IgD-negative memory B cell (primary cell): ENCODE measurements around the gene TBC1D22A. TPM values are rescaled to one million over a fixed set of nuclear protein-coding genes. Genes with fewer than 3 reads are reported as not detected.

Experiments
- H3K27ac Mint-ChIP-seq, 3 donors: one replicate each; pipeline ENCODE4 v1.8.0; 2020 to 2022; ENCODE audit warnings: mild to moderate bottlenecking in 3 of 3, mixed read lengths in 3 of 3, moderate library complexity in 1 of 3
- H3K27me3 Mint-ChIP-seq: one replicate; pipeline ENCODE4 v1.8.0; 2021; ENCODE audit warnings: mixed read lengths
- H3K36me3 Mint-ChIP-seq: one replicate; pipeline ENCODE4 v1.8.0; 2020; ENCODE audit warnings: mild to moderate bottlenecking, mixed read lengths
- H3K4me1 Mint-ChIP-seq, 3 donors: one replicate each; pipeline ENCODE4 v1.8.0; 2020 to 2022; ENCODE audit warnings: mixed read lengths in 3 of 3, mild to moderate bottlenecking in 1 of 3
- H3K4me3 Mint-ChIP-seq, 4 donors: one replicate each; pipeline ENCODE4 v1.8.0; 2020 to 2022; ENCODE audit warnings: mild to moderate bottlenecking in 4 of 4, mixed read lengths in 4 of 4, moderate library complexity in 3 of 4
- H3K9me3 Mint-ChIP-seq, 3 donors: one replicate each; pipeline ENCODE4 v1.8.0; 2020 to 2021; ENCODE audit warnings: mixed read lengths in 3 of 3, mild to moderate bottlenecking in 1 of 3
- polyA plus RNA-seq: library from polyadenylated mRNA; unstranded; fragments of 300-500 nt; fragmentation: Illumina TruSeq; gene quantifications from one replicate; pipeline ENCODE4 v1.2.3, GENCODE V29; 2021

Gene TBC1D22A
- polyA plus RNA-seq, 1 donor from 2014 or later, result 64.3 TPM

GRCh38 chr22:47011131-47011858, 248.8 kb downstream of the TBC1D22A start:
- Mint-ChIP-seq H3K4me1 (peaks cover 7 to 9% (median 8%) of the 10 kb centered on the region in 3 donors), H3K27ac (no peak overlapping the region), H3K9me3 (no peaks in the 10 kb centered on the region)

GRCh38 chr22:47011859-47012258, 249.4 kb downstream of the TBC1D22A start:
- Mint-ChIP-seq H3K36me3 (peaks cover 3% of the 10 kb centered on the region), H3K9me3 (no peaks in the 10 kb centered on the region)

More at GRCh38 chr22:47011131-47011858, 248.8 kb downstream of the TBC1D22A start:
- no peaks in the 10 kb centered on the region for H3K27me3 Mint-ChIP-seq
- H3K36me3 Mint-ChIP-seq, result peaks cover 3% of the 10 kb centered on the region
- no peak overlapping the region for H3K4me3 Mint-ChIP-seq

GRCh38 chr22:47012589-47013370, 250.3 kb downstream of the TBC1D22A start:
- H3K27me3 Mint-ChIP-seq, result no peaks in the 10 kb centered on the region
- H3K27ac Mint-ChIP-seq, result peak overlapping the region in 1 of 3 donors; percentile 47
- H3K36me3 Mint-ChIP-seq, result peaks cover 3% of the 10 kb centered on the region
- no peaks in the 10 kb centered on the region for H3K9me3 Mint-ChIP-seq
- H3K4me3 Mint-ChIP-seq, result no peak overlapping the region
- peaks cover 6 to 11% (median 8%) of the 10 kb centered on the region in 3 donors for H3K4me1 Mint-ChIP-seq

More at GRCh38 chr22:47011859-47012258, 249.4 kb downstream of the TBC1D22A start:
- Mint-ChIP-seq H3K27ac (no peak overlapping the region), H3K4me1 (peaks cover 6 to 9% (median 8%) of the 10 kb centered on the region in 3 donors), H3K4me3 (no peak overlapping the region), H3K27me3 (no peaks in the 10 kb centered on the region)

- Mint-ChIP-seq H3K36me3 (peaks cover 8% of the 10 kb centered on the region), H3K4me1 (peaks cover 8 to 11% (median 8%) of the 10 kb centered on the region in 3 donors), H3K27me3 (no peaks in the 10 kb centered on the region), H3K27ac (peak overlapping the region in 1 of 3 donors; percentile 41), H3K9me3 (no peaks in the 10 kb centered on the region), H3K4me3 (no peak overlapping the region)
These were observed 251.6 kb downstream of the TBC1D22A start for GRCh38 chr22:47013861-47014635.

GRCh38 chr22:47014636-47015345, 252.3 kb downstream of the TBC1D22A start:
- Mint-ChIP-seq H3K27ac (no peak overlapping the region), H3K4me1 (peaks cover 8 to 11% (median 8%) of the 10 kb centered on the region in 3 donors), H3K36me3 (peaks cover 8% of the 10 kb centered on the region), H3K9me3 (no peaks in the 10 kb centered on the region), H3K4me3 (no peak overlapping the region), H3K27me3 (no peaks in the 10 kb centered on the region)

GRCh38 chr22:47015589-47016178, 253.2 kb downstream of the TBC1D22A start:
- H3K4me1 Mint-ChIP-seq, result peaks cover 8 to 9% (median 8%) of the 10 kb centered on the region in 3 donors
- no peaks in the 10 kb centered on the region for H3K27me3 Mint-ChIP-seq
- H3K9me3 Mint-ChIP-seq, result peaks cover 0 to 2% (median 0%) of the 10 kb centered on the region in 3 donors
- peaks cover 8% of the 10 kb centered on the region for H3K36me3 Mint-ChIP-seq
- no peak overlapping the region for H3K4me3 Mint-ChIP-seq
- H3K27ac Mint-ChIP-seq, result no peak overlapping the region

- Mint-ChIP-seq H3K27me3 (no peaks in the 10 kb centered on the region), H3K4me3 (no peak overlapping the region), H3K9me3 (peaks cover 0 to 4% (median 0%) of the 10 kb centered on the region in 3 donors), H3K36me3 (peaks cover 8% of the 10 kb centered on the region), H3K27ac (no peak overlapping the region), H3K4me1 (peaks cover 7 to 8% (median 8%) of the 10 kb centered on the region in 3 donors)
These were observed 254.2 kb downstream of the TBC1D22A start for GRCh38 chr22:47016631-47017030.

GRCh38 chr22:47017245-47017644, 254.8 kb downstream of the TBC1D22A start:
- Mint-ChIP-seq H3K4me3 (no peak overlapping the region), H3K9me3 (peaks cover 0 to 4% (median 0%) of the 10 kb centered on the region in 3 donors), H3K36me3 (peaks cover 8% of the 10 kb centered on the region), H3K27me3 (no peaks in the 10 kb centered on the region), H3K4me1 (peaks cover 6 to 10% (median 8%) of the 10 kb centered on the region in 3 donors), H3K27ac (peak overlapping the region in 1 of 3 donors; percentile 86)

GRCh38 chr22:47018010-47018910, 255.8 kb downstream of the TBC1D22A start:
- no peak overlapping the region for H3K27ac Mint-ChIP-seq

GRCh38 chr22:47019012-47019790, 256.8 kb downstream of the TBC1D22A start:
- H3K36me3 Mint-ChIP-seq, result peaks cover 11% of the 10 kb centered on the region
- H3K4me1 Mint-ChIP-seq, result peaks cover 0 to 4% (median 3%) of the 10 kb centered on the region in 3 donors
- no peak overlapping the region for H3K4me3 Mint-ChIP-seq
- H3K9me3 Mint-ChIP-seq, result peaks cover 0 to 4% (median 0%) of the 10 kb centered on the region in 3 donors
- H3K27ac Mint-ChIP-seq, result no peak overlapping the region
- H3K27me3 Mint-ChIP-seq, result no peaks in the 10 kb centered on the region

More at GRCh38 chr22:47018010-47018910, 255.8 kb downstream of the TBC1D22A start:
- H3K36me3 Mint-ChIP-seq, result peaks cover 8% of the 10 kb centered on the region
- H3K4me3 Mint-ChIP-seq, result peak overlapping the region in 1 of 4 donors; percentile 23
- H3K9me3 Mint-ChIP-seq, result peaks cover 0 to 4% (median 0%) of the 10 kb centered on the region in 3 donors
- H3K27me3 Mint-ChIP-seq, result no peaks in the 10 kb centered on the region
- H3K4me1 Mint-ChIP-seq, result peaks cover 1 to 4% (median 3%) of the 10 kb centered on the region in 3 donors

GRCh38 chr22:47020166-47020565, 257.7 kb downstream of the TBC1D22A start:
- no peak overlapping the region for H3K4me3 Mint-ChIP-seq
- peaks cover 11% of the 10 kb centered on the region for H3K36me3 Mint-ChIP-seq
- H3K4me1 Mint-ChIP-seq, result peaks cover 0 to 4% (median 3%) of the 10 kb centered on the region in 3 donors
- peak overlapping the region in 1 of 3 donors; percentile 16 for H3K27ac Mint-ChIP-seq
- no peaks in the 10 kb centered on the region for H3K27me3 Mint-ChIP-seq
- H3K9me3 Mint-ChIP-seq, result peaks cover 0 to 4% (median 0%) of the 10 kb centered on the region in 3 donors

GRCh38 chr22:47021371-47022074, 259.1 kb downstream of the TBC1D22A start:
- Mint-ChIP-seq H3K9me3 (peaks cover 0 to 4% (median 0%) of the 10 kb centered on the region in 3 donors), H3K27ac (peak overlapping the region in 1 of 3 donors; percentile 11), H3K36me3 (peaks cover 8% of the 10 kb centered on the region), H3K27me3 (no peaks in the 10 kb centered on the region), H3K4me3 (peak overlapping the region in 1 of 4 donors; percentile 60), H3K4me1 (peaks cover 0 to 6% (median 4%) of the 10 kb centered on the region in 3 donors)
